ENCODE measurements around the gene CDK2AP2.
A peak's percentile ranks its signal among the peaks of the same experiment; 100 is the strongest.
"Not testable (repeated sequence)": the region's sequence is repeated elsewhere in the genome, so short reads cannot be mapped to it uniquely, and the experiment has no call there.

Gene CDK2AP2

GRCh38 chr11:67482827-67483798 is 24.8 kb downstream of the CDK2AP2 start, which contains the start of gene AIP:
Gene AIP (plus strand): TSS chr11:67483026. CDS start chr11:67483159, 133 bp downstream.
- peak; percentile 99 for DNase-seq
- Mint-ChIP-seq H3K27ac (peak within 1 kb of the TSS; percentile 99), H3K36me3 (peaks cover 31% of the 10 kb centered on the region), H3K27me3 (peaks cover 18% of the 10 kb centered on the region), H3K4me1 (peaks cover 59% of the 10 kb centered on the region), H3K4me3 (peak within 1 kb of the TSS; percentile 95), H3K9me3 (no peaks in the 10 kb centered on the region)
- CTCF ChIA-PET = interaction anchor here (0.7 to 1.3 kb wide), 3 partner anchors 13 to 137 kb away, joined by 3 to 4 read pairs (median 3); no protein-coding TSS in a partner anchor

GRCh38 chr11:67482275-67482826 is 25.6 kb downstream of the CDK2AP2 start:
- Mint-ChIP-seq H3K9me3 (no peaks in the 10 kb centered on the region), H3K4me3 (peak overlapping the region; percentile 95), H3K36me3 (peaks cover 24% of the 10 kb centered on the region), H3K27ac (peak overlapping the region; percentile 99), H3K4me1 (peaks cover 51% of the 10 kb centered on the region), H3K27me3 (peaks cover 23% of the 10 kb centered on the region)
- no peak for DNase-seq
- CTCF ChIA-PET = interaction anchor here (0.7 to 1.0 kb wide), 2 partner anchors 12 to 111 kb away, joined by 3 to 4 read pairs; no protein-coding TSS in a partner anchor

GRCh38 chr11:67477344-67478050 is 30.5 kb downstream of the CDK2AP2 start:
- H3K27ac Mint-ChIP-seq, H3K4me3 Mint-ChIP-seq, H3K4me1 Mint-ChIP-seq, H3K9me3 Mint-ChIP-seq, DNase-seq, H3K36me3 Mint-ChIP-seq: not testable (repeated sequence)
- peaks cover 35% of the 10 kb centered on the region for H3K27me3 Mint-ChIP-seq
- CTCF ChIA-PET = interaction anchor here (0.6 kb wide), 1 partner anchor 980 kb away, joined by 3 read pairs; no protein-coding TSS in a partner anchor

GRCh38 chr11:67476692-67477091 is 31.3 kb downstream of the CDK2AP2 start:
- not testable (repeated sequence) for H3K36me3 Mint-ChIP-seq, H3K4me1 Mint-ChIP-seq, H3K9me3 Mint-ChIP-seq, H3K27ac Mint-ChIP-seq, DNase-seq, H3K4me3 Mint-ChIP-seq
- peaks cover 35% of the 10 kb centered on the region for H3K27me3 Mint-ChIP-seq
- CTCF ChIA-PET = interaction anchor here (0.6 kb wide), 1 partner anchor 979 kb away, joined by 3 read pairs; no protein-coding TSS in a partner anchor

GRCh38 chr11:67472882-67473281 is 35.1 kb downstream of the CDK2AP2 start:
- H3K4me1 Mint-ChIP-seq = peaks cover 15% of the 10 kb centered on the region
- no peak overlapping the region for H3K4me3 Mint-ChIP-seq
- CTCF ChIA-PET = no interaction called here
- peaks cover 18% of the 10 kb centered on the region for H3K27me3 Mint-ChIP-seq
- no peak overlapping the region for H3K27ac Mint-ChIP-seq
- no peaks in the 10 kb centered on the region for H3K9me3 Mint-ChIP-seq
- peaks cover 1% of the 10 kb centered on the region for H3K36me3 Mint-ChIP-seq
- DNase-seq = no peak

GRCh38 chr11:67470337-67471002 is 37.5 kb downstream of the CDK2AP2 start:
- H3K27ac Mint-ChIP-seq = no peak overlapping the region
- peaks cover 6% of the 10 kb centered on the region for H3K27me3 Mint-ChIP-seq
- H3K4me3 Mint-ChIP-seq = peak overlapping the region; percentile 7
- no peak for DNase-seq
- H3K36me3 Mint-ChIP-seq = peaks cover 5% of the 10 kb centered on the region
- peaks cover 33% of the 10 kb centered on the region for H3K4me1 Mint-ChIP-seq
- H3K9me3 Mint-ChIP-seq = no peaks in the 10 kb centered on the region
- CTCF ChIA-PET = interaction anchor here (1.6 kb wide), 2 partner anchors 13 to 119 kb away, joined by 3 to 4 read pairs; partner anchors contain the start of gene AIP

- H3K27me3 Mint-ChIP-seq = peaks cover 5% of the 10 kb centered on the region
- H3K4me1 Mint-ChIP-seq = peaks cover 42% of the 10 kb centered on the region
- CTCF ChIA-PET = interaction anchor here (0.7 to 1.6 kb wide), 3 partner anchors 14 to 118 kb away, joined by 3 to 4 read pairs (median 3); partner anchors contain the start of genes AIP and PPP1CA
- H3K4me3 Mint-ChIP-seq = peak overlapping the region; percentile 70
- peak overlapping the region; percentile 79 for H3K27ac Mint-ChIP-seq
- H3K9me3 Mint-ChIP-seq = no peaks in the 10 kb centered on the region
- peaks cover 8% of the 10 kb centered on the region for H3K36me3 Mint-ChIP-seq
- no peak for DNase-seq
Measured at GRCh38 chr11:67469508-67469811, 38.5 kb downstream of the CDK2AP2 start.

- peaks cover 47% of the 10 kb centered on the region for H3K4me1 Mint-ChIP-seq
- peak within 1 kb of the TSS; percentile 87 for H3K27ac Mint-ChIP-seq
- H3K36me3 Mint-ChIP-seq = peaks cover 8% of the 10 kb centered on the region
- CTCF ChIA-PET = interaction anchor here (0.7 to 2.6 kb wide), 12 partner anchors 11 to 118 kb away, joined by 3 to 14 read pairs (median 3); partner anchors contain the start of genes PPP1CA and PTPRCAP
- no peaks in the 10 kb centered on the region for H3K9me3 Mint-ChIP-seq
- H3K4me3 Mint-ChIP-seq = peak within 1 kb of the TSS; percentile 87
- peak; percentile 92 for DNase-seq
- peaks cover 5% of the 10 kb centered on the region for H3K27me3 Mint-ChIP-seq
Measured at GRCh38 chr11:67468759-67469507, 39.0 kb downstream of the CDK2AP2 start, which contains the start of gene TMEM134. Gene TMEM134 (minus strand): TSS chr11:67469251. CDS start chr11:67469192, 59 bp downstream.

- peak overlapping the region; percentile 87 for H3K4me3 Mint-ChIP-seq
- H3K27ac Mint-ChIP-seq = peak overlapping the region; percentile 87
- peaks cover 47% of the 10 kb centered on the region for H3K4me1 Mint-ChIP-seq
- CTCF ChIA-PET = interaction anchor here (0.8 to 2.6 kb wide), 11 partner anchors 12 to 86 kb away, joined by 3 to 14 read pairs (median 3); partner anchors contain the start of genes PPP1CA and PTPRCAP
- H3K36me3 Mint-ChIP-seq = peaks cover 8% of the 10 kb centered on the region
- peaks cover 3% of the 10 kb centered on the region for H3K27me3 Mint-ChIP-seq
- DNase-seq = no peak
- no peaks in the 10 kb centered on the region for H3K9me3 Mint-ChIP-seq
Measured at GRCh38 chr11:67468456-67468758, 39.6 kb downstream of the CDK2AP2 start.

GRCh38 chr11:67468056-67468455 is 39.9 kb downstream of the CDK2AP2 start:
- Mint-ChIP-seq H3K27ac (peak overlapping the region; percentile 87), H3K4me1 (peaks cover 49% of the 10 kb centered on the region), H3K27me3 (no peaks in the 10 kb centered on the region), H3K9me3 (no peaks in the 10 kb centered on the region), H3K4me3 (peak overlapping the region; percentile 87), H3K36me3 (peaks cover 8% of the 10 kb centered on the region)
- no peak for DNase-seq
- CTCF ChIA-PET = interaction anchor here (1.1 to 2.6 kb wide), 10 partner anchors 12 to 85 kb away, joined by 3 to 14 read pairs (median 4); partner anchors contain the start of genes PPP1CA and PTPRCAP

- H3K9me3 Mint-ChIP-seq = no peaks in the 10 kb centered on the region
- CTCF ChIA-PET = interaction anchor here (1.1 to 2.6 kb wide), 4 partner anchors 28 to 73 kb away, joined by 3 to 14 read pairs (median 8); partner anchors contain the start of genes PPP1CA and PTPRCAP
- peak overlapping the region; percentile 82 for H3K27ac Mint-ChIP-seq
- peak overlapping the region; percentile 87 for H3K4me3 Mint-ChIP-seq
- H3K27me3 Mint-ChIP-seq = no peaks in the 10 kb centered on the region
- peaks cover 49% of the 10 kb centered on the region for H3K4me1 Mint-ChIP-seq
- no peak for DNase-seq
- peaks cover 8% of the 10 kb centered on the region for H3K36me3 Mint-ChIP-seq
Measured at GRCh38 chr11:67466962-67467771, 40.8 kb downstream of the CDK2AP2 start.

GRCh38 chr11:67466367-67466766 is 41.6 kb downstream of the CDK2AP2 start:
- Mint-ChIP-seq H3K4me1 (peaks cover 49% of the 10 kb centered on the region), H3K4me3 (peak overlapping the region; percentile 44), H3K27me3 (no peaks in the 10 kb centered on the region), H3K9me3 (no peaks in the 10 kb centered on the region), H3K36me3 (peaks cover 8% of the 10 kb centered on the region), H3K27ac (peak overlapping the region; percentile 71)
- no peak for DNase-seq
- CTCF ChIA-PET = interaction anchor here (2.5 to 2.6 kb wide), 2 partner anchors 27 to 65 kb away, joined by 9 to 14 read pairs; partner anchors contain the start of gene PPP1CA
